ENCODE results near the gene MRPL11.

GRCh38 chr11:66477263-66478201 is 38.9 kb upstream of the MRPL11 start:
- no peak for TF ChIP-seq CTCF (optimal IDR thresholded peaks at IDR 0.05 in 1 of 3, IDR thresholded peaks at IDR 0.05 in 1 of 3, conservative IDR thresholded peaks at IDR 0.05 in 1 of 3; ENCODE audit: extremely low read depth in 1 of 3, insufficient read depth in 2 of 3, low read length in 3 of 3)
- no peak for TF ChIP-seq EZH2 (IDR thresholded peaks at IDR 0.05; ENCODE audit: low read length)
